GM19238 (cell line): ENCODE data around the gene CFB.
"Not testable (repeated sequence)": the region's sequence is repeated elsewhere in the genome, so short reads cannot be mapped to it uniquely, and the experiment has no call there.

Experiments
- DNase-seq: peaks from one replicate; pipeline ENCODE4 v3.0.0; 2011; ENCODE audit warnings: low spot score; ENCODE audit not compliant: insufficient read length

Gene CFB

GRCh38 chr6:31970604-31971271, 24.8 kb downstream of the CFB start:
- DNase-seq, result no peak

- no peak for DNase-seq
Observed at GRCh38 chr6:31971279-31971992, 25.5 kb downstream of the CFB start.

GRCh38 chr6:31971993-31972708, 26.3 kb downstream of the CFB start, which contains the start of gene DXO:
Gene DXO, minus strand, starts transcription at chr6:31972138. Its CDS starts 463 bp downstream, at chr6:31971675.
- DNase-seq, result peak; percentile 99

GRCh38 chr6:31972709-31973350, 26.9 kb downstream of the CFB start:
- DNase-seq, result no peak

GRCh38 chr6:31976065-31976464, 30.2 kb downstream of the CFB start:
- DNase-seq, result not testable (repeated sequence)

- no peak for DNase-seq
Observed at GRCh38 chr6:31977816-31978431, 32.0 kb downstream of the CFB start.

GRCh38 chr6:31978831-31979230, 32.9 kb downstream of the CFB start:
- DNase-seq, result no peak

- no peak for DNase-seq
Observed at GRCh38 chr6:31979238-31979898, 33.5 kb downstream of the CFB start.

- not testable (repeated sequence) for DNase-seq
Observed at GRCh38 chr6:31980195-31980876, 34.4 kb downstream of the CFB start.

- DNase-seq, result not testable (repeated sequence)
Observed at GRCh38 chr6:31980998-31981397, 35.1 kb downstream of the CFB start.

GRCh38 chr6:31981744-31982143, 35.8 kb downstream of the CFB start, which contains the start of gene C4A:
Gene C4A, plus strand, starts transcription at chr6:31982057. Its CDS starts 51 bp downstream, at chr6:31982108.
- DNase-seq, result not testable (repeated sequence)

- DNase-seq, result not testable (repeated sequence)
Observed at GRCh38 chr6:31989363-31989762, 43.5 kb downstream of the CFB start.

GRCh38 chr6:31994421-31994820, 48.5 kb downstream of the CFB start:
- DNase-seq, result not testable (repeated sequence)

- DNase-seq, result not testable (repeated sequence)
Observed at GRCh38 chr6:31996385-31996784, 50.5 kb downstream of the CFB start.
